ENCODE data around the gene CLEC4M. TPM values are rescaled to one million over a fixed set of nuclear protein-coding genes. Genes with fewer than 3 reads are reported as not detected.
"Not testable (repeated sequence)": the region's sequence is repeated elsewhere in the genome, so short reads cannot be mapped to it uniquely, and the experiment has no call there.

CLEC4M gene
- total RNA-seq, 1 donor from 2014 or later = not detected

DNA sequence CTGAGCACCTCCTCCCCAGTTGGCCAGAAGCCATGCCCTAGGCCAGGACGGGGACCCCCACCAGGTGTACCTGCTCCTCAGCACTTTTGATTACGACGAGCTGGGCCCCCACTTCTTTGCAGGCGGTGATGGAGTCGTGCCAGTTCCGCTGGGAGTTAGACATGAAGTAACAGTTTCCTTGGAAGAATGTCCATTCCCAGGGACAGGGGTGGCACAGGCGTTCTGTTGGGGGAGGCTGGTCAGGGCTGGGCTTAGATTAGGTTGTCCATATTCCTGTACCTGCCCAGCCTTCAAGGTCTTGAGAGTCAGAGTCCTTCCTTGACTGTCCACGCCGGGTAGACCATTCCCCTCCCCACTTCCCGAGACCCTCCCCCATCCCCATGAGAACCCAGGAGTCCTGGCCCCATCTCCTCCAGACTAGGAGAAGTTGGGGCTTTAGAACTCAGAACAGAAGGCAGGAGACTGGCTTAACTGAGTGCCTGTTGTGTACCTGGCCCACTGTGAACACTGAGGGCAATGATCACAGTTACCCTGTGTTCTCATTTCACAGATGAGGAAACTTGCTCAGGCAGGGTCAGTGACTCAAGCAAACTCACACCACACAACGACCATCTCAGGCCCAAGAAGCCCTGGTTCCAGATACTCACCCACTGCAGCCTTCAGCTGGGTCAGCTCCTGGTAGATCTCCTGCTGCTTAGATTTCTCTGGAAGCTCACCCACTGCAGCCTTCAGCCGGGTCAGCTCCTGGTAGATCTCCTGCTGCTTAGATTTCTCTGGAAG lies 18.0 kb upstream of the CLEC4M start:
- DNase-seq (ENCODE audit: extremely low spot score in 2 of 2) = no peak
- H3K4me1 ChIP-seq = no peaks in the 10 kb centered on the region
- no peak overlapping the region for H3K4me3 ChIP-seq
- intact Hi-C loops (cut with DNase I) = no loop called here
- H3K9me3 ChIP-seq = no peaks in the 10 kb centered on the region
- H3K36me3 ChIP-seq = no peaks in the 10 kb centered on the region
- TF ChIP-seq, protein P1, sequence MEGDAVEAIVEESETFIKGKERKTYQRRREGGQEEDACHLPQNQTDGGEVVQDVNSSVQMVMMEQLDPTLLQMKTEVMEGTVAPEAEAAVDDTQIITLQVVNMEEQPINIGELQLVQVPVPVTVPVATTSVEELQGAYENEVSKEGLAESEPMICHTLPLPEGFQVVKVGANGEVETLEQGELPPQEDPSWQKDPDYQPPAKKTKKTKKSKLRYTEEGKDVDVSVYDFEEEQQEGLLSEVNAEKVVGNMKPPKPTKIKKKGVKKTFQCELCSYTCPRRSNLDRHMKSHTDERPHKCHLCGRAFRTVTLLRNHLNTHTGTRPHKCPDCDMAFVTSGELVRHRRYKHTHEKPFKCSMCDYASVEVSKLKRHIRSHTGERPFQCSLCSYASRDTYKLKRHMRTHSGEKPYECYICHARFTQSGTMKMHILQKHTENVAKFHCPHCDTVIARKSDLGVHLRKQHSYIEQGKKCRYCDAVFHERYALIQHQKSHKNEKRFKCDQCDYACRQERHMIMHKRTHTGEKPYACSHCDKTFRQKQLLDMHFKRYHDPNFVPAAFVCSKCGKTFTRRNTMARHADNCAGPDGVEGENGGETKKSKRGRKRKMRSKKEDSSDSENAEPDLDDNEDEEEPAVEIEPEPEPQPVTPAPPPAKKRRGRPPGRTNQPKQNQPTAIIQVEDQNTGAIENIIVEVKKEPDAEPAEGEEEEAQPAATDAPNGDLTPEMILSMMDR (IDR thresholded peaks at IDR 0.05) = no peak
- no peak for TF ChIP-seq POLR2AphosphoS5 (IDR thresholded peaks at IDR 0.05; ENCODE audit: insufficient read depth in 1 of 2, low read depth in 1 of 2)
- no peak for TF ChIP-seq POLR2A (IDR thresholded peaks at IDR 0.05)
- no peaks in the 10 kb centered on the region for H3K27me3 ChIP-seq
- H3K27ac ChIP-seq = no peak overlapping the region

DNA sequence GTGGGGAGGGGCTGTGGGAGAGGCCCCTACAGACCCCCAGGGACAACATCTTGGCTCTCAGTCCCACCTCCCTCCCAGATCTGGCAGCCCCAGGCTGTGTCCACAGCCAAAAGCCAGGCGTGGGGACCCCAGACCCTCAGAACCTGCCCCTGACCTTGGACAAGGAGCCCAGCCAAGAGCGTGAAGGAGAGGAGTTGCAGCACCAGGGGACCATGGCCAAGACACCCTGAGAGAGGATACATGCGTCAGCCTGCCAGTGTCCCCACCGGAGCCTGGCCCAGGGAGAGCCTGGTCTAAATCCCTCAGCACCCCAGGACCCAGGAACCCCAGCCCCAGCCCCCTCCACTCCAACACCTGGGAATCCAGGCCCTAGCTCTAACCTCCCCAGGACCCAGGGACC lies 16.7 kb upstream of the CLEC4M start:
- DNase-seq (ENCODE audit: extremely low spot score in 2 of 2); H3K4me3 ChIP-seq; H3K27ac ChIP-seq; H3K9me3 ChIP-seq; intact Hi-C loops (cut with DNase I); H3K36me3 ChIP-seq; H3K27me3 ChIP-seq; H3K4me1 ChIP-seq: not testable (repeated sequence)

DNA sequence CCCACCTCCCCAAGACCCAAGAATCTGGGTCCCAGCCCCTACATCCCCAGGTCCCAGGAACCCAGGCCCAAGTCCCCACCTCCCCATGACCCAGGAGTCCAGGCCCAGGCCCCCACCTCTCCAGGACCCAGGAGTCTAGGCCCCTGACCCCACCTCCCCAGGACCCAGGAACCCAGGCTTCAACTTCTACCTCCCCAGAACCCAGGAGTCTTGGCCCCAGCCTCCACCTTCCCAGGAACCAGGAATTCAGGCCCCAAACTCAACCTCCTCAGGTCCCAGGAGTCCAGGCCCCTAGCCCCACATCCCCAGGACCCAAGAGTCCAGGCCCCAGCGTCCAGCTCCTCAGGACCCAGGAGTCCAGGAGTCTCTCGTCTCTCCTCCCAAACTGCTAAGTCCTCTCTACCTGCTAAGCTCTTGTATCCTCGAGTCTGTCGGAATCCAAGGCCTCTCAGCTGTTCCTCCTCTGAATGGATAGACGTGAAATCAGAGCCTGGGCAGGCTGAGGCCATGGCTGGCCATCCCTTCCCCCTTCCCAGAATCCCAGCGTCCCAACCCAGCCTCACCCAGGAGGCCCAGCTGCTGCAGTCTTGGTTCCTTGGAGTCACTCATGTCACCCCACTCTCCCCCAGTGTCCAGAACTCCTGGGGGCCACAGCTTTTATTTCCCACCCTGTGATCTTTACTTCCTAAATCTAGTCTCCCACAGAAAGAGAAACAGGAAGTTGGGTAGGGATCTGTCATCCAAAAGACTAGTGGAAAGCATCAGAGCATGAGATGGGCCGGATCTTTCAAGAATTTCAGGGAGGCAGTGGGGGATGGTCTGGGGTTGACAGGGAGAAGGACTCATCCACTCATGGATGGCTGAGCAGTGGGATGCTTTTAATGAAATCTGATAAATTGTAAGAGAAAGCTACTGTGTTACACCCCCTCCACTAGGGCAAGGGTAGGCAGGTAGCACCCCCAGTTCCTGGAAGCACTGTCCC lies 15.8 kb upstream of the CLEC4M start, which contains the start of gene CD209:
Gene CD209, minus strand, starts transcription at position 632 of the 982 bp plus-strand sequence. Its CDS starts 23 bp downstream, at position 609.
- no peak for DNase-seq (ENCODE audit: extremely low spot score in 2 of 2)
- no peak for TF ChIP-seq POLR2A (IDR thresholded peaks at IDR 0.05)
- TF ChIP-seq, protein P1 (IDR thresholded peaks at IDR 0.05) = no peak
- TF ChIP-seq POLR2AphosphoS5 (IDR thresholded peaks at IDR 0.05; ENCODE audit: insufficient read depth in 1 of 2, low read depth in 1 of 2) = no peak
- intact Hi-C loops (cut with DNase I) = no loop called here
- no peak within 1 kb of the TSS for H3K4me3 ChIP-seq
- H3K9me3 ChIP-seq = no peaks in the 10 kb centered on the region
- H3K27me3 ChIP-seq = no peaks in the 10 kb centered on the region
- no peaks in the 10 kb centered on the region for H3K4me1 ChIP-seq
- no peaks in the 10 kb centered on the region for H3K36me3 ChIP-seq
- no peak within 1 kb of the TSS for H3K27ac ChIP-seq

DNA sequence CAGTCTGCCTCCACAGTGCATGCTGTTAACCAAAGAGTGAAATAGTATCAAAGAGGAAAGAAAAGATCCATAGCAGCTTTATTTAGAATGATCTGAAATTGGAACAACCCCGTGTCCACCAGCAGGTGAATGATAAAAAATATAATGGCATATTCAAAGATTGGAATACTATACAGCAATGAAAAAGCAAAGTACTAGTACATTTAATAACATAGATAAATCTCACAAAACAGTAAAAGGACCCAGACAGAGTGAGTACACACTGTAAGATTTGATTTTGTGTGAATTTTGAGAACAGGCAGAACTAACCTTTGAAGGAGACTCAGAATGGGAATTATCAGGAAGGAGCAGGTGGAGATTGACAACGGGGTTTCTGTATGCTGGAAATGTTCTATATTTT lies 14.9 kb upstream of the CLEC4M start:
- Histone ChIP-seq H3K4me1 (no peaks in the 10 kb centered on the region), H3K27ac (no peak overlapping the region), H3K36me3 (no peaks in the 10 kb centered on the region), H3K4me3 (no peak overlapping the region), H3K27me3 (no peaks in the 10 kb centered on the region), H3K9me3 (no peaks in the 10 kb centered on the region)
- intact Hi-C loops (cut with DNase I) = no loop called here
- TF ChIP-seq POLR2A (IDR thresholded peaks at IDR 0.05) (no peak), POLR2AphosphoS5 (IDR thresholded peaks at IDR 0.05; ENCODE audit: insufficient read depth in 1 of 2, low read depth in 1 of 2) (no peak)
- TF ChIP-seq, protein P1 (IDR thresholded peaks at IDR 0.05) = no peak
- no peak for DNase-seq (ENCODE audit: extremely low spot score in 2 of 2)

DNA sequence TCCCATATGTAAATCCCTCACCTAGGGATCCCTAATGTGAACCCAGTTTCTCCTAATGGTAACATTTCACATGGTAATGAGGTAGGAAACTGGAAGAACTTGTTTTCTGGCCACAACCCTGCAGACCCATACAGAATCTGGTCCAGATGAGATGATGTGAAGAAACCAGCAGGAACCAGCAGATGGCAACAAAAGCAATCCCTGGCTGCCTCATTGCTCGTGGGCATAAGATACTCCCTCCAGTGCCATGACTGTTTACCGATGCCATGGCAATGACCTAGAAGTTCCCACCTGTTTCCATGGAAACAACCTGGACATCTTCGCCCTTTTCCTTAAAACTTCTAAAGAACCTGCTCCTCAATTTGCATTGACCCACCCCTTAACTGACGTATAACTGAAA lies 14.3 kb upstream of the CLEC4M start:
- Histone ChIP-seq H3K27ac (no peak overlapping the region), H3K9me3 (no peaks in the 10 kb centered on the region), H3K4me1 (no peaks in the 10 kb centered on the region), H3K27me3 (no peaks in the 10 kb centered on the region), H3K36me3 (no peaks in the 10 kb centered on the region), H3K4me3 (no peak overlapping the region)
- no peak for TF ChIP-seq POLR2A (IDR thresholded peaks at IDR 0.05)
- TF ChIP-seq, protein P1 (IDR thresholded peaks at IDR 0.05) = no peak
- no peak for TF ChIP-seq POLR2AphosphoS5 (IDR thresholded peaks at IDR 0.05; ENCODE audit: insufficient read depth in 1 of 2, low read depth in 1 of 2)
- no peak for DNase-seq (ENCODE audit: extremely low spot score in 2 of 2)
- intact Hi-C loops (cut with DNase I) = no loop called here

All from vagina (tissue), 2 donors.